K562 (cell line): ENCODE data around the gene EPHB6. TPM values are rescaled to one million over a fixed set of nuclear protein-coding genes. Genes with fewer than 3 reads are reported as not detected.

ENCODE experiments used
- ARID3A ChIP-seq: IDR thresholded peaks from 2 replicates; pipeline ENCODE4 v1.6.1; 2012; ENCODE audit warnings: low read depth, low read length, improper control_type of control experiment, borderline replicate concordance
- CHD4 ChIP-seq: fragments of 200-600 bp; sonication (generic); IDR thresholded peaks from 3 replicates; pipeline ENCODE4 v1.6.1; 2012; ENCODE audit warnings: low read depth, mild to moderate bottlenecking, mixed read lengths, low read length, inconsistent platforms; ENCODE audit not compliant: insufficient read depth, insufficient replicate concordance, poor library complexity, severe bottlenecking
- CREB5 ChIP-seq: fragments of 250-450 bp; sonication (Bioruptor Pico); IDR thresholded peaks from 2 replicates; pipeline ENCODE4 v1.5.0; 2020; ENCODE audit warnings: mild to moderate bottlenecking
- E2F3 ChIP-seq: fragments of 250-450 bp; sonication (Bioruptor Pico); IDR thresholded peaks from 2 replicates; pipeline ENCODE4 v1.4.0; 2020; ENCODE audit warnings: mild to moderate bottlenecking
- NCOA1 ChIP-seq: fragments of 450-650 bp; IDR thresholded peaks from 2 replicates; pipeline ENCODE4 v1.6.1; 2016; ENCODE audit warnings: low read depth
- NR2C1 ChIP-seq, 2 experiments: fragments of 450-650 bp; IDR thresholded peaks; 2 replicates each; pipeline ENCODE4 v1.6.1; 2017; ENCODE audit warnings: mild to moderate bottlenecking in 2 of 2, antibody characterized with exemption in 1 of 2, inconsistent platforms in 1 of 2, missing compliant biosample characterization in 1 of 2, missing genetic modification characterization in 1 of 2
- POLR2H ChIP-seq: IDR thresholded peaks from 2 replicates; pipeline ENCODE4 v1.6.1; 2016; ENCODE audit warnings: missing genetic modification characterization, low read depth, mild to moderate bottlenecking, control low read depth, missing compliant biosample characterization, moderate library complexity
- RB1 ChIP-seq: fragments of 450-650 bp; IDR thresholded peaks from 2 replicates; pipeline ENCODE4 v1.6.1; 2017; ENCODE audit warnings: low read depth, mild to moderate bottlenecking
- RBM17 ChIP-seq: fragments of 200-400 bp; formaldehyde crosslinking; IDR thresholded peaks from 2 replicates; pipeline ENCODE4 v1.6.1; 2017; ENCODE audit warnings: low read depth, mild to moderate bottlenecking, low read length, borderline replicate concordance
- ZKSCAN8 ChIP-seq: fragments of 200-800 bp; sonication (Bioruptor generic); IDR thresholded peaks from 2 replicates; pipeline ENCODE4 v1.6.1; 2016; ENCODE audit warnings: missing genetic modification characterization, missing compliant biosample characterization
- ZNF24 ChIP-seq: fragments of 450-650 bp; IDR thresholded peaks from 2 replicates; pipeline ENCODE4 v1.6.1; 2016
- ZNF592 ChIP-seq: fragments of 450-650 bp; IDR thresholded peaks from 2 replicates; pipeline ENCODE4 v1.6.1; 2017; ENCODE audit warnings: antibody characterized with exemption, mild to moderate bottlenecking
- ZNF830 ChIP-seq: fragments of 250-450 bp; sonication (Bioruptor Pico); IDR thresholded peaks from 2 replicates; pipeline ENCODE4 v1.5.0; 2021; ENCODE audit warnings: mild to moderate bottlenecking
- polyA plus RNA-seq, 8 experiments: library from polyadenylated mRNA; depleted of rRNA in 4 of 8; stranded (reverse) in 5 of 8; unstranded in 3 of 8; fragments of >200 nt; fragmentation: Nextera tagmentation in 2 of 8; fragmentation: Illumina TruSeq in 1 of 8; extraction: Ambion mirVana in 2 of 8; extraction: Trizol in 1 of 8; gene quantifications; 2 replicates each; pipeline versions ENCODE4 v1.2.1 to v1.2.3, GENCODE V29; 2011 to 2014; ENCODE audit warnings: inconsistent platforms in 1 of 8, missing spikeins in 1 of 8
- total RNA-seq, 7 experiments: library from RNA; depleted of rRNA in 6 of 7; stranded (reverse); fragments of >200 nt in 6 of 7; fragmentation: Illumina TruSeq in 2 of 7; extraction: Trizol in 2 of 7; gene quantifications; 2 replicates each; pipeline versions ENCODE4 v1.2.1 to v1.2.3, GENCODE V29; 2011 to 2021; ENCODE audit warnings: low replicate concordance in 1 of 7
- TF ChIP-seq, protein P1 (sequence below), 2 experiments: fragments of 150-350 bp in 1 of 2; IDR thresholded peaks; 2 replicates each; pipeline ENCODE4 v1.6.1; 2012 to 2016; ENCODE audit warnings: low read depth in 2 of 2, low read length in 2 of 2, mild to moderate bottlenecking in 1 of 2, moderate library complexity in 1 of 2
- TF ChIP-seq, protein P2 (sequence below): fragments of 450-650 bp; IDR thresholded peaks from 2 replicates; pipeline ENCODE4 v1.6.1; 2016

Gene EPHB6
- total and polyA plus RNA-seq, 9 of the 15 experiments (the other 6 are each of a cell fraction or from before 2014, with no cell fraction given), result 1.4 to 123 (median 7.6) TPM

- TF ChIP-seq, protein P1, sequence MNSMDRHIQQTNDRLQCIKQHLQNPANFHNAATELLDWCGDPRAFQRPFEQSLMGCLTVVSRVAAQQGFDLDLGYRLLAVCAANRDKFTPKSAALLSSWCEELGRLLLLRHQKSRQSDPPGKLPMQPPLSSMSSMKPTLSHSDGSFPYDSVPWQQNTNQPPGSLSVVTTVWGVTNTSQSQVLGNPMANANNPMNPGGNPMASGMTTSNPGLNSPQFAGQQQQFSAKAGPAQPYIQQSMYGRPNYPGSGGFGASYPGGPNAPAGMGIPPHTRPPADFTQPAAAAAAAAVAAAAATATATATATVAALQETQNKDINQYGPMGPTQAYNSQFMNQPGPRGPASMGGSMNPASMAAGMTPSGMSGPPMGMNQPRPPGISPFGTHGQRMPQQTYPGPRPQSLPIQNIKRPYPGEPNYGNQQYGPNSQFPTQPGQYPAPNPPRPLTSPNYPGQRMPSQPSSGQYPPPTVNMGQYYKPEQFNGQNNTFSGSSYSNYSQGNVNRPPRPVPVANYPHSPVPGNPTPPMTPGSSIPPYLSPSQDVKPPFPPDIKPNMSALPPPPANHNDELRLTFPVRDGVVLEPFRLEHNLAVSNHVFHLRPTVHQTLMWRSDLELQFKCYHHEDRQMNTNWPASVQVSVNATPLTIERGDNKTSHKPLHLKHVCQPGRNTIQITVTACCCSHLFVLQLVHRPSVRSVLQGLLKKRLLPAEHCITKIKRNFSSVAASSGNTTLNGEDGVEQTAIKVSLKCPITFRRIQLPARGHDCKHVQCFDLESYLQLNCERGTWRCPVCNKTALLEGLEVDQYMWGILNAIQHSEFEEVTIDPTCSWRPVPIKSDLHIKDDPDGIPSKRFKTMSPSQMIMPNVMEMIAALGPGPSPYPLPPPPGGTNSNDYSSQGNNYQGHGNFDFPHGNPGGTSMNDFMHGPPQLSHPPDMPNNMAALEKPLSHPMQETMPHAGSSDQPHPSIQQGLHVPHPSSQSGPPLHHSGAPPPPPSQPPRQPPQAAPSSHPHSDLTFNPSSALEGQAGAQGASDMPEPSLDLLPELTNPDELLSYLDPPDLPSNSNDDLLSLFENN (IDR thresholded peaks at IDR 0.05; ENCODE audit: low read depth in 2 of 2, low read length in 2 of 2), result 0 out of 4 replicates have a peak, but pooled peaks of 1 of the 2 experiments have one; percentile 24
- TF ChIP-seq ZNF24 (no peak), CHD4 (no peak), RB1 (peak; percentile 41; the same call in 1 of the 2 replicates), POLR2H (tag) (no peak), ZNF592 (no peak), ARID3A (no peak), ZKSCAN8 (no peak), ZNF830 (no peak), RBM17 (no peak), NCOA1 (no peak), CREB5 (no peak), E2F3 (CRISPR knock-in tag) (no peak), NR2C1 (IDR thresholded peaks at IDR 0.05) (no peak), NR2C1 (tag; IDR thresholded peaks at IDR 0.05) (no peak)
- TF ChIP-seq, protein P2, sequence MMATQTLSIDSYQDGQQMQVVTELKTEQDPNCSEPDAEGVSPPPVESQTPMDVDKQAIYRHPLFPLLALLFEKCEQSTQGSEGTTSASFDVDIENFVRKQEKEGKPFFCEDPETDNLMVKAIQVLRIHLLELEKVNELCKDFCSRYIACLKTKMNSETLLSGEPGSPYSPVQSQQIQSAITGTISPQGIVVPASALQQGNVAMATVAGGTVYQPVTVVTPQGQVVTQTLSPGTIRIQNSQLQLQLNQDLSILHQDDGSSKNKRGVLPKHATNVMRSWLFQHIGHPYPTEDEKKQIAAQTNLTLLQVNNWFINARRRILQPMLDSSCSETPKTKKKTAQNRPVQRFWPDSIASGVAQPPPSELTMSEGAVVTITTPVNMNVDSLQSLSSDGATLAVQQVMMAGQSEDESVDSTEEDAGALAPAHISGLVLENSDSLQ, result no peak
These were observed 26.1 kb downstream of the EPHB6 start (continued) for GRCh38 chr7:142880876-142881505.
